ENCODE data around the gene RNF224. TPM values are rescaled to one million over a fixed set of nuclear protein-coding genes. Genes with fewer than 3 reads are reported as not detected.

RNF224 gene
- total and polyA plus RNA-seq, 2 experiments from 2014 or later: 0.63 TPM; not detected in 1

- TF ChIP-seq ZNF462 (CRISPR knock-in tag; IDR thresholded peaks at IDR 0.05): no peak
- no peak for TF ChIP-seq ZNF331 (CRISPR knock-in tag; IDR thresholded peaks at IDR 0.05; ENCODE audit: low read depth)
- no peak for TF ChIP-seq POLR2AphosphoS5 (IDR thresholded peaks at IDR 0.05; ENCODE audit: low read depth)
- TF ChIP-seq ETS1 (IDR thresholded peaks at IDR 0.05): no peak
- TF ChIP-seq EZH2phosphoT487 (IDR thresholded peaks at IDR 0.05; ENCODE audit: unreplicated experiment): no peak
- TF ChIP-seq CREB1 (CRISPR knock-in tag; IDR thresholded peaks at IDR 0.05; ENCODE audit: low read depth): no peak
Observed at GRCh38 chr9:137191691-137192447, 35.4 kb upstream of the RNF224 start (continued).

GRCh38 chr9:137192448-137192780, 34.9 kb upstream of the RNF224 start:
- H3K4me2 ChIP-seq: no peak overlapping the region
- no peak overlapping the region for H2AFZ ChIP-seq
- H3K4me3 ChIP-seq: no peak overlapping the region
- no peak overlapping the region for H3K27ac ChIP-seq (ENCODE audit: low read depth)
- Mint-ChIP-seq H3K4me1 (peaks cover 16% of the 10 kb centered on the region), H3K4me3 (no peak overlapping the region), H3K36me3 (ENCODE audit: low read depth) (peaks cover 5% of the 10 kb centered on the region), H3K27ac (no peak overlapping the region), H3K27me3 (ENCODE audit: insufficient read depth, low read depth, poor library complexity) (peaks cover 12% of the 10 kb centered on the region), H3K9me3 (no peaks in the 10 kb centered on the region; the same call in 2 of the 3 replicates)
- H3F3A ChIP-seq (replicated peaks; ENCODE audit: low read depth): 0 out of 2 replicates have a peak, but pooled peaks cover 2% of the 10 kb centered on the region
- no peaks in the 10 kb centered on the region for H3K27me3 ChIP-seq (ENCODE audit: insufficient read depth)
- DNase-seq (ENCODE audit: low spot score) (no peak), ATAC-seq (no peak)
- no peaks in the 10 kb centered on the region for H3K9me2 ChIP-seq (ENCODE audit: insufficient read depth)
- H3K36me3 ChIP-seq (ENCODE audit: insufficient read depth): no peaks in the 10 kb centered on the region
- H4K20me1 ChIP-seq (replicated peaks; ENCODE audit: insufficient read depth): no peaks in the 10 kb centered on the region; the same call in 1 of the 2 replicates
- H3K4me1 ChIP-seq (ENCODE audit: insufficient read depth): peaks cover 11% of the 10 kb centered on the region
- peaks cover 36% of the 10 kb centered on the region for H3K79me2 ChIP-seq (replicated peaks; ENCODE audit: insufficient read depth)
- TF ChIP-seq ZNF462 (CRISPR knock-in tag; IDR thresholded peaks at IDR 0.05): no peak
